ENCODE measurements around the gene TUFT1.

TUFT1 gene

GRCh38 chr1:151512801-151513625 is 27.1 kb upstream of the TUFT1 start:
- Histone ChIP-seq H3K4me3 (replicated peaks; ENCODE audit: low read depth, low read length) (no peak overlapping the region), H3K27me3 (replicated peaks; ENCODE audit: control insufficient read depth, insufficient read depth, low read length) (no peaks in the 10 kb centered on the region), H3K36me3 (ENCODE audit: control insufficient read depth, insufficient read depth, low read length) (no peaks in the 10 kb centered on the region)
- DNase-seq (ENCODE audit: extremely low read depth, insufficient read length) = no peak
- TF ChIP-seq, protein P1, sequence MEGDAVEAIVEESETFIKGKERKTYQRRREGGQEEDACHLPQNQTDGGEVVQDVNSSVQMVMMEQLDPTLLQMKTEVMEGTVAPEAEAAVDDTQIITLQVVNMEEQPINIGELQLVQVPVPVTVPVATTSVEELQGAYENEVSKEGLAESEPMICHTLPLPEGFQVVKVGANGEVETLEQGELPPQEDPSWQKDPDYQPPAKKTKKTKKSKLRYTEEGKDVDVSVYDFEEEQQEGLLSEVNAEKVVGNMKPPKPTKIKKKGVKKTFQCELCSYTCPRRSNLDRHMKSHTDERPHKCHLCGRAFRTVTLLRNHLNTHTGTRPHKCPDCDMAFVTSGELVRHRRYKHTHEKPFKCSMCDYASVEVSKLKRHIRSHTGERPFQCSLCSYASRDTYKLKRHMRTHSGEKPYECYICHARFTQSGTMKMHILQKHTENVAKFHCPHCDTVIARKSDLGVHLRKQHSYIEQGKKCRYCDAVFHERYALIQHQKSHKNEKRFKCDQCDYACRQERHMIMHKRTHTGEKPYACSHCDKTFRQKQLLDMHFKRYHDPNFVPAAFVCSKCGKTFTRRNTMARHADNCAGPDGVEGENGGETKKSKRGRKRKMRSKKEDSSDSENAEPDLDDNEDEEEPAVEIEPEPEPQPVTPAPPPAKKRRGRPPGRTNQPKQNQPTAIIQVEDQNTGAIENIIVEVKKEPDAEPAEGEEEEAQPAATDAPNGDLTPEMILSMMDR (IDR thresholded peaks at IDR 0.05; ENCODE audit: insufficient read depth, low read length, poor library complexity, severe bottlenecking) = no peak

DNA sequence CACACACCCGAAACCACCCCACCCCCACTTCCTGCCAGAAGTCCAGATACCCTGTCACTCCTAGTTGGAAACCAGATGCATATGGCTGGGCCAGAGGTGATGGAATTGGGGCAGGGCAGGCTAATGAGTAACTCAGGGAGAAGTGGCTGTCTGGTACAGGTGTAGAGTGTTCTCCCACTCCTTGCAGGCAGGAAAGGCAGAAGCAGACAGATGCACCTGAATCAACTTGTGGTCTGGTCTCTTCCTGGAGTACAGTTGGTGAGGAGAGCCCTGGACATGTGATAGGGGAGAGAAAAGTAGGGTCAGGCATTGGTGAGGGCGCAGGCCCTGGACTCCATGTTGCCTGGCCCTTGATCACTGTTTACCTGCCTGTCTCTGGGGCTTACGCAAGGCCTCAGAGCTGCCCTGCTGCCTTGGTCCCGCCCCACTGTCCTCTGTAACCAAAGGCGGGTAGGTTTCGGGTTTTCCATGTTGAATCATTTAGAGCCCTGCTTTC is 26.4 kb upstream of the TUFT1 start:
- Histone ChIP-seq H3K36me3 (ENCODE audit: control insufficient read depth, insufficient read depth, low read length) (no peaks in the 10 kb centered on the region), H3K4me3 (replicated peaks; ENCODE audit: low read depth, low read length) (no peak overlapping the region), H3K27me3 (replicated peaks; ENCODE audit: control insufficient read depth, insufficient read depth, low read length) (no peaks in the 10 kb centered on the region)
- DNase-seq (ENCODE audit: extremely low read depth, insufficient read length) = no peak
- TF ChIP-seq, protein P1 (IDR thresholded peaks at IDR 0.05; ENCODE audit: insufficient read depth, low read length, poor library complexity, severe bottlenecking) = no peak

DNA sequence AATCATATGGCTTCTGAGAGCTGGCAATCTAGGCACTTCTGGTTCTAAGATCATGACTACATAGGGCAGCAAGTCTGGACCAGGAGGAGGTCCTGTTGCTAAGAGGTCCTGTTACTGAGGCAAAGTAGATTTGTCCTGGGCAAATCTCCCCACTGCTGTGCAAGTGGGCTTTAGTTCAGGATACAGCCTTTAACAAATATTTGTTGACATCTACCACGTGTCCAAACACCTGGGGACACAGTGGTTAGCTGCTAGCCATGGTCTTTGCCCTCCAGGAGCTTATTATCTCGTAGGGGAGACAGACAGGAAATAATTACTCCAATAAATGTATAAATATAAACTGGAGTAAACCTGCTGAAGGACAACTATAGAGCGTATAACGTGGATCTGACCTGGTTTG is 25.7 kb upstream of the TUFT1 start:
- no peak overlapping the region for H3K4me3 ChIP-seq (replicated peaks; ENCODE audit: low read depth, low read length)
- TF ChIP-seq, protein P1 (IDR thresholded peaks at IDR 0.05; ENCODE audit: insufficient read depth, low read length, poor library complexity, severe bottlenecking) = no peak
- DNase-seq (ENCODE audit: extremely low read depth, insufficient read length) = no peak
- no peaks in the 10 kb centered on the region for H3K27me3 ChIP-seq (replicated peaks; ENCODE audit: control insufficient read depth, insufficient read depth, low read length)
- H3K36me3 ChIP-seq (ENCODE audit: control insufficient read depth, insufficient read depth, low read length) = no peaks in the 10 kb centered on the region

GRCh38 chr1:151515265-151515664 is 24.8 kb upstream of the TUFT1 start:
- H3K27me3 ChIP-seq (replicated peaks; ENCODE audit: control insufficient read depth, insufficient read depth, low read length) = no peaks in the 10 kb centered on the region
- H3K4me3 ChIP-seq (replicated peaks; ENCODE audit: low read depth, low read length) = no peak overlapping the region
- H3K36me3 ChIP-seq (ENCODE audit: control insufficient read depth, insufficient read depth, low read length) = no peaks in the 10 kb centered on the region
- no peak for DNase-seq (ENCODE audit: extremely low read depth, insufficient read length)
- TF ChIP-seq, protein P1 (IDR thresholded peaks at IDR 0.05; ENCODE audit: insufficient read depth, low read length, poor library complexity, severe bottlenecking) = no peak

GRCh38 chr1:151516031-151516511 is 24.0 kb upstream of the TUFT1 start:
- Histone ChIP-seq H3K4me3 (replicated peaks; ENCODE audit: low read depth, low read length) (no peak overlapping the region), H3K27me3 (replicated peaks; ENCODE audit: control insufficient read depth, insufficient read depth, low read length) (no peaks in the 10 kb centered on the region), H3K36me3 (ENCODE audit: control insufficient read depth, insufficient read depth, low read length) (no peaks in the 10 kb centered on the region)
- no peak for DNase-seq (ENCODE audit: extremely low read depth, insufficient read length)
- TF ChIP-seq, protein P1 (IDR thresholded peaks at IDR 0.05; ENCODE audit: insufficient read depth, low read length, poor library complexity, severe bottlenecking) = no peak
